Measurements from ENCODE around the gene FBXW8.
A peak's percentile ranks its signal among the peaks of the same experiment; 100 is the strongest.

Gene FBXW8

DNA sequence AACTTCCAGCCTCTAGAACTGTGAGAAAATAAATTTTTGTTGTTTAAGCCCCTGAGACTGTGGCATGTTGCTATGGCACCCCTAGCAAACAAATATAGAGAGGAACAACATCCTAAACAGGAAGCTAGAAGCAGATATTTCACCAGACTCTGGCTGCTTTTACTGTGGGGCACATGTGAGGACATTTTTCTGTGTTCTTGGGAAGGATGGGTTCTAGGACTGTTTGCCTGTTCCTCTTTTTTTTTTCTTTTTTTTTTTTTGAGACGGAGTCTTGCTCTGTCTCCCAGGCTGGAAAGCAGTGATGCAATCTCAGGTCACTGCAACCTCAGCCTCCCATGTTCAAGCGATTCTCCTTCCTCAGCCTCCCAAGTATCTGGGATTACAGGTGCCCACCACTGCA is 25.3 kb upstream of the FBXW8 start:
- DNase-seq: no peak

DNA sequence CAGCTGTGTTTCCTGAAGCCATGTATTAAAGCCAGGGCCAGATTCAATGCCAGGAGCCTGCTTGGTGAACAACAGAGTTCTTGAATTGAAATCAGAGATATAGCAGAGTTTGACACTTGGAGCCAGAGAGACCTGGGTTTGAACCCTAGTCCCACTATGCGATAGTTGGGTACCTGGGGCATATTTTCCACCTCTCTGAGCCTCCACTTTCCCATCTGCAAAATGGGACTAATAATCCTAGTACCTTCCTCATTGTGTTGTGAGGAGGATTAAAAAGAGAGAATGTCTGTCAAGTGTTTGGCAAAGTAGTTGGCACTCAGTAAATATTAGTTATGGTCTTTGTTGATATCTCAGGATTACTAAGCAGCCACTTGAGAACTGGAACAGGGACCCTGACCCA is 23.5 kb upstream of the FBXW8 start:
- no peak for DNase-seq

DNA sequence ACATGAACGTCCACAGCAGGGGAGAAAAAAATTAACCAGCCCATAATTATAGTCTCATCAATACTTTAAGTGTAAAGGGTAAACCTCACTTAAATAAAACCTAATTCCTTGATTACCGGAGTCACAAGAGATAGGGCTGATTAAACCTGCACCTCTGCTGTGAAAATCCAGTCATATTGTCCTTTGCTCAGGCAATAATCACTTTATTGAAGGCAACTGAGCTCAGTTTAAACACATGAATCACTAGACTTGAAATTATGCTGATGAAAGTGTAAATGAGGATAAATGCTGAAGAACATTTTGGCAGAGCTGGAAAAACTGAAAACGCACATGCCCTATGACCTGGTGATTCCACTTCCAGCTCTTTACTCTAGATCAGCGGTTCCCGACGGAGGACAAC is 22.9 kb upstream of the FBXW8 start:
- DNase-seq: no peak

DNA sequence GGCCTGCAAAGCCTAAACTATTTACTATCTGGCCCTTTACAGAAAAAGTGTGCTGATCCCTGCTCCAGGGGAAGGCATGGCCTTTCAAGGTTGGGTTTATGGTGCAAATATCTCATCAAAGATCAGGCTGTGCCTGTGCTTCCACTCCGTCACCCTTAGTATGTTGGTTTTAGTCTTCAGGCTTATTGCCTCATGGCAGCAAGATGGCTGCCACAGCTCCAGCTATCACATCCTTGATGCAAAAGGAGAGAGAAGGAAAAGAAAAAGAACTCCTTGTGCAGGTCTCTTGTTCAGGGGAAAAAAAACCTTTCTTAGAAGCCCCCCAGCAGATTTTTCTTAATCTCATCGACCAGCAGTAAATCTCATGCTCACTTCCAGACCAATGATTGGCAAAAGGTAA is 20.4 kb upstream of the FBXW8 start:
- DNase-seq: no peak

DNA sequence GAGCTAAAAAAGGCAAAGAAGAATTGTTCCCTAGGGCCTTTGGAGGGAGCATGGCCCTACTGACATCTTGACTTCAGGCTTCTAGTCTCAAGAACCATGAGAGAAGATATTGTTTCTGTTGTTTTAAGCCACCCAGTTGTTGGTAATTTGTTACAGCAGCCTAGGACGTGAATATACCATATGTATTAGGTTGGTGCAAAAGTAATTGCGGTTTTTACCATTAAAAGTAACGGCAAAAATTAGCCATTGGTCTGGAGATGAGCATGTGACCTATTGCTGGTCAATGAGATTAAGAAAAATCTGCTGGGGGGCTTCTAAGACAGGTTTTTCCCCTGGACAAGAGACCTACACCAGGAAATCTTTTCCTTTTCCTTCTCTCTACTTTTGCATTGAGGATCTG is 19.7 kb upstream of the FBXW8 start:
- DNase-seq: no peak

DNA sequence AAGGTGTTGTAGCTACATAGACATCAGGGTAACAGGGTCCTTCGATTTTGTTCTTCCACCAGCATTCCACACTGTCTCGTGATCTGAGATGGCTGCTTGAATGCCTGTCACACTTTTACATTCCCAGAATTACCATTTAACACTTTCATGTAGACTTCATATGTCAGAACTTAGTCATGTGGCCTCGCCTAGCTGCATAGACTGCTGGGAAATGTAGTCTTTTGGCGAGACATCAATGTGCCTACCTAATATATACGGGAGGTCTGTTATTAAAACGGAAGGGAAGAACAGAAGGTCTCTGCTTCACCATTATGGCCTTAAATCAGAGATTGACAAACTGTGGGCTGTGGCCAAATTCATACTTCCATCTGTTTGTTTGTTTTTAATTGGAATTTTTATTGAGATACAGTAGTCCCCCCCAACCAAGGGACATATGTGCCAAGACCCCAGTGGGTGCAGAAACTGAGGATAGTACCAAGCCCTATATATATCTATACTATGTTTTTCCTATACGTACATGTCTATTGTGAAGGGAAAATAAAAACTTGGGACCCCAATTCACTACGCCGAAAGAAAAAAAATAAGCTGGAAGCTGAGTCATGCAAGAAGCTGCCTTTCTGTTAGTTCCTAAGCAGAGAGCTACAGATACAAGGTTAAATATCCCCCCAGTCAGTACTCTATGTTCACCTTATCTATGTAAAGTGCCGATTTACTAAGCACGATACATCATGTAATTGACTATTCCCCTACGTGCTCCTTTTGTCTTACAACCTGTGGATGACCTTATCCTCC is 18.2 kb upstream of the FBXW8 start:
- no peak for DNase-seq

DNA sequence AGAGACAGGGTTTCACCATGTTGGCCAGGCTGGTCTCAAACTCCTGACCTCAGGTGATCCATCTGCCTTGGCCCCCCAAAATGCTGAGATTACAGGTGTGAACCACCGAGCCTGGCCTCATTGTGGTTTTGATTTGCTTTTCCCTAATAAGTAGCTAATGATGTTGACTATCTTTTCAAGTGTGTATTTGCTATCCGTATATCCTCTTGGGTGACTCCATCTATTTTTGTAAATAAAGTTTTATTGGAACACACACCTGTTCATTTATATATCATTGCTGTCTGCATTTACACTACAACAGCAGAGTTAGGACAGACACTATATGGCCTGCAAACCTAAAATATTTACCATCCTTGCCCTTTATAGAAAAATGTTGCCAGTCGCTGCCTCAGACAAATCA is 15.8 kb upstream of the FBXW8 start:
- no peak for DNase-seq

DNA sequence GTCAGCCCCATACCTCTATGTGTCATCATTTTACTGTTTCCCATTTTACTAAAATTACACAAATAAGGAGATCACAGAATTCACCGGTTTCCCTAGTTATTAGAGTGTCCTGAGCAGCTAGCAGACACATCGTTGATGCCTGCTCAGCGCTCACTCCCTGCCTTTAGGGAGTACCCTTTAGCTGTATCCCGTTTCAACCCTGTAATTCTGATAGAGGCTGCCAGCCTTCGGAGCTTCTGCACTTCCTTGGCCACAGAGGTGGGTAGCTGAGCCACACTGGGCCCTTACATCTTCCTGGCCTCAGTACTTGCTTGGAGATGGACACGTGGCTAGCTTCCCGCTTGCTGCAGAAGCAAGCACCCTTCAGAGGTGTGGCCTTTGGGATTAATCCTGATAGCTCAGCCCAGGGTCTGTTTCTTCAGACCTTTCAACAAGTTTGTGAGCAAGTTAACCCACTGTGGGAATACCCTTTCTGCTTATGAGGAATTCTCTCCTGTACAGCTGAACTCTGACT is 14.3 kb upstream of the FBXW8 start:
- no peak for DNase-seq

DNA sequence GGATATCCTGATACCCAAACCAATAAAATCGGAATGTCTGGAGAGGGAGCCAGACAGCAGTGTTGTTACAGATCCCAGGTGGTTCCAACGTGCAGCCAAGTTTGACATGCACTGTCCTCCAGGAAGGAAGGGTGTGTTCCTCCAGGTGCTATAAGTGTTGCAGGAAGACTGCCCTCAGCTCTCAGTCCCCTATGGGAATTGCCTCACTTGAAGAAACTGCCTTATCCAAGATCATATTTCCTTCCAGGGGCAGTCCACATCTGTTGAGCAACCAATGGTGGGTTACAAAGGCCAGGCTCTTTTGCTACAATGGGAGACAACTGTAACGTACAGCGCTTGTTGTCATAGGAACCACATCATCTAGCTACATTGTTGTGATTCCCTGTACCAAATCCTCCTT is 13.3 kb upstream of the FBXW8 start:
- DNase-seq: no peak

DNA sequence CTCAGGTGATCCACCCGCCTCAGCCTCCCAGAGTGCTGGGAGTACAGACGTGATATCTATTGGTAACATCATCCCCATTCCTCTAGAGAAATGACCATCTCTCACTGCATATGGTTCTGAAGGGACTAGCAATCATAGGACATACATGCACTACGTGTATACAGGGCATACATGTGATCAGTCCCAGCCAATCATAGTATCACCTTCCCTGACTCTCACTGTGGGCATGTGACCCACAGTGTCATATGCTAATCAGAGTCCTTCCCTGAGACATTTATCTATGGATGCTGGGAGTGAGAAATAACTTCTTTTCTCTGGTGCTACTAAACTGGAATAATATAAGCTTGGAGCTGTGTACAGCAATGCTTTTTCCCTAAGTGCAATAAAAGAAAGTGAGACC is 12.1 kb upstream of the FBXW8 start:
- DNase-seq: no peak

DNA sequence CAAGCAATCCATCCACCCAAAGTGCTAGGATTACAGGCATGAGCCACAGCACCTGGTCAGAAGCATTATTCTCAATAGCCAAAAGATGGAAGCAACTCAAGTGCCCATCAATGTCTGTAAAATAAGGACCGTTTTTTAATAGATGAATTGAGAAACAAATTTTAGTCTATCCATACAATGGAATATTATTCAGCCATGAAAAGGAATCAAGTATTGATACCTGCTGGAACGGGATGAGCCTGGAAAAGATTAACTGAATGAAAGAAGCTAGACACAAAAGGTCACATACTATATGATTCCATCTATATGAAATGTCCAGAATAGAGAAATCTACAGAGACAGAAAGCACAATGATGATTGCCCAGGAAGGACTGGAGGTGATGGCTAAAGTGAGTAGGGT is 9.1 kb upstream of the FBXW8 start:
- DNase-seq: no peak

DNA sequence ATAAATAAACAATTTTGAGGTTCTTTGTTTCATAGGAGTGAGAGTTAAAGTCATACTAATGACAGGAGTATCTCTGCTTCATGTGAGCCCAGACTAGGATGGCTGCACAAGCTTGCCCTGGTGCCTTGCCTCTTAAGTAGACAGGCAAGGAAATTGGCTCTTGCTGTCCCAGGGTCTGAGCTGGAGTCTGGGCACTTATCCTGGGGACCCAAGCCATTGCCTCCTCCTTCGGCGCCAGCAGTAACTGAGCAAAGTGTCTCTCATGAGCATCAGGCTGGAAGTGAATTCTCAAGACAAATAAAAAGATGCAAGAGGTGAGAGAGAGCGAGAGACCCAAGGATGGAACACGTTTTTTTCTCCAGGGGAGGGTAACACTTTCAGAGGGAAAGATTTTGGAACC is 6.9 kb upstream of the FBXW8 start:
- DNase-seq: no peak

DNA sequence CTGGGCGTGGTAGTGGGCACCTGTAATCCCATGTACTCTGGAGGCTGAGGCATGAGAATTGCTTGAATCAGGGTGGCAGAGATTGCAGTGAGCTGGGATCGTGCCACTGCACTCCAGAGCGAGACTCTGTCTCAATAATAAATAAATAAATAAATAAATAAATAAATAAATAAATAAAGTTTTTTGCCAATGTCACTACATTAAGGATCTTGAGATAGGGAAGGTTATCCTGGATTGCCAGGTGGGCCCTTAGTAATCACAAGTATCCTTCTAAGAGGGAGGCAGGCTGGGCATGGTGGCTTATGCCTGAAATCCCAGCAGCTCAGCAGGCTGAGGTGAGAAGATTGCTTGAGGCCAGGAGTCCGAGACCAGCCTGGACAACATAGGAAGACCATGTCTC is 4.5 kb upstream of the FBXW8 start:
- no peak for DNase-seq

DNA sequence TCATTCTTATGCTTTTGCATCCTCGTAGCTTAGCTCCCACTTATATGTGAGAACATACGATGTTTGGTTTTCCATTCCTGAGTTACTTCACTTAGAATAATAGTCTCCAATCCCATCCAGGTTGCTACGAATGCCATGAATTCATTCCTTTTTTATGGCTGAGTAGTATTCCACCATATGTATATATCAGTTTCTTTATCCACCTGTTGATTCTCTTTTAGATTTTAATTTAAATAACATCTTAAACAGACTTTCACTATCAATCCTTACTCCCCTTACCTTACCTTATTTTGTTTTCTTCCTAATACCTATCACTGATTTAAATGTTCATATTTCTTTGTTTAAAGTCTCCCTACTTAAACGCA is 488 bp upstream of the FBXW8 start:
- DNase-seq: no peak

DNA sequence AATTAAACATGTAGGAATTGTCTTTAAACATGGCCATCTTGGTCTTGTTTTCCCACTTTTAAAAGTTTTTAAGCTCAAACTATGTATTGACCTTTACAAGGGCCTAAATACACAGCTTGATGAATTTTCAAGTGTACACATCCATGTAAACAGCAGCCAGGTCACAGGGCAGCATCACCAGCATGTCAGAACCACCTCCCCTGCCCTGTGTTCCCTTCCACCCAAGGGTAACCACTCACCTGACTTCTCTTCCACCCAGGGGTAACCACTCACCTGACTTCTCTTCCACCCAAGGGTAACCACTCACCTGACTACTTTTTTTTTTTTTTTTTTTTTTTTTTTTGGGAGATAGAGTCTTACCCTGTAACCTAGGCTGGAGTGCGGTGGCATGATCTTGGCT is 4.6 kb downstream of the FBXW8 start:
- DNase-seq: no peak

DNA sequence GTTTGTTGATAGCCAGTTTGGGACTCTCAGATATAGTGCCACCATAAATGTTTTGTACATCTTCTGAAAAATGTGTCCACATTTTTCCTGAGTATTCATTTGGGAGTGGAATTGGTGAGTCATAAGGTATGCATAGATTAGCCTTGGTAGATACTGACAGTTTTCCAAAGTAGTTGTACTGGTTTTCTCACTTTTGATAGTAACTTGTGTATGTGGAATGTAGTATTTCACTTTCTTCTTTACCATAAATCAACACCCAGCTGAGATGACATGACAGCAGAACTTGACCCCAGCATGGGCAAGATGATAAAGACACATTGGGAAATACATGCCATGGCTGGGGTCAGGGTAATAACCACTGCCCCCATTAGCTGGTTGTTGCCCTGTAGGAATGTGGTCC is 5.4 kb downstream of the FBXW8 start:
- peak; percentile 41 for DNase-seq

DNA sequence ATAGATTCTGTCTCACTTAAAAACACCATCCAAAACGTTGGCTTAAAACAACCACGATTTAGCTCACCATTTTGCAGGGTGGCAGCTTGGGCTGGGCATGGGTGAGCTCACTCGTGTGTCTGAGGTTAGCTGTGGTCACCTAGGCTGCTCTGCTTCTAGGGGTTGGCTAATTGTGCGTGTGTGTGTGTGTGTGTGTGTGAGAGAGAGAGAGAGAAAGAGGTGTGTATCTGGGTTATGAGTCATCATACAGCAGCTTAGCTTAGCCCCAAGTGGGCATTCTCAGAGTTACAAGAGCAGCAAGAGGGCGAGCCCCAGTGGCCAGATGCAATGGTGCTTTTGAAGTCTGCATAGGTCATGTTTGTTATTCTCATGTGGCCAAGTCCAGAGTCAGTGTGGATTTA is 6.0 kb downstream of the FBXW8 start:
- DNase-seq: peak; percentile 39

DNA sequence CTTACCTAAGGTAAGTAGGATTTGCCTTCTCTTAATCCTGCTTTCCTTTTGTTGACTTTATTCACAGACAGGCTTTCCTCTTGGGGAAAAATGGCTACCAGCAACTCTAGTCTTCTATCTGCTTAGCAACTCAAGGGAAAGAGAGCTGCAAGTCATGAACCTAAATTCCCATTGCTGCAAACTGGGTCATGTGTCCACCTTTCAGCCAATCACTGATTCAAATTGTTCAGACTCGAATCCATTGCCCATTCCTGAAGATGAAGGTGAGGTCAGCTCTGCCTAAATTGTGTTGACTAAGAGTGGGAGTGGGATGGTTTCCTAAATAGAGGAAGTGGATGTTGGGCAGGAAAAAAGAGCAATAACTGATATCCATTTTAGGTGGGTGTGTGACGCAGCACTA is 7.7 kb downstream of the FBXW8 start:
- DNase-seq: no peak

DNA sequence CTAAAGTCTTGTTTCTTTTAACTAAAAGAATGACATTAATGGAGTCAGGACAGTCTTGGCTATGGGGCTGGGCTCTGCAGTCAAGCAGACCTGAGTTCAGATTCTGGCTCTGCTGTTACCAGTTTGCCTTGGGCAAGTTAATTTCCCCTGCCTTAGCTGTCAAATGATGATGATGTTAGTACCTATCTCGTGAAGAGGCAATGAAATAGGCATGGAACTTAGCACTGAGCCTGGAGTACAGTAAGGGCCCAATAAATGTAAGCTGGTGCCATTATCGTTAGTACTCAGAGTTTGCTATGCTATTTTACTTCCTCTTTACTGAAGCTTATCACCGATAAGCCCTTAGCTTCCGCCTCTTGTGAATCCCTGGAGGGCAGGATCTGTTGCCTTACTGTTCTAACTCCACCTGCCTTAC is 8.5 kb downstream of the FBXW8 start:
- DNase-seq: no peak

DNA sequence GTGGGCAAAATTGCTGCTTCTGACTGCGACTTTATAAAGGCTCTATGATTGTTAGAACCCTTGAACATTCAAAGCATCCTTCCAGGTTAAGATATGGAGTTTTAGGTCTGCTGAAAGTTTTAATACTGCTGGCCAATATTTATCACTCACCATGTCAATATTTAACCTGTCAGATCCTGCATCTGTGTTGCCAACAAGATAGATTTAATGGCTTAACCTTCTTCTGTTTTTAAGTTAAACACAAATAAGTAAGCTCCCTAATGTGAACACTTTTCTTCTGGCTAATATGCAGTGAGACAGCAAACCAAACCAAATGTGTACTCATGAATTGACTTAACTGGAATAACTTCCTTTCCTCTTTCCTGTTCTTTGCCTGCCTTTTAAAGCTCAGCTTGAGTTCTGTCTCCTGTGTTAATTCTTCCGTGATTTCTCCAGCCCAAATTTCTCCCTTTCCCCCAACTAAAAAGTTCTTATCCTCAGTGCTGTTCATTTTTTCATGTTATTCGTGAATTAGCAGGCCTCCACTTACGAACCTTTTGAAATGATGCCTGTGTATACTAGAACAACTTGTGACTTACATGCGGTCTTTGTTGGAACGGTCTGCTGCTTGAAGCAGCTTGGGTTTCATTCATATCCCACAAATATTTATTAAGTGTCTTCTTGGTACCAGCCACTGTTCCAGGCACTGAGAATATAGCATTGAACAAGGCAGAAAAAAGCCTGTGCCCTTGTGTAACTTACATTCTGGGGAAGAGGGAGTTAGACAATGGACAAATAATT is 9.1 kb downstream of the FBXW8 start:
- no peak for DNase-seq

DNA sequence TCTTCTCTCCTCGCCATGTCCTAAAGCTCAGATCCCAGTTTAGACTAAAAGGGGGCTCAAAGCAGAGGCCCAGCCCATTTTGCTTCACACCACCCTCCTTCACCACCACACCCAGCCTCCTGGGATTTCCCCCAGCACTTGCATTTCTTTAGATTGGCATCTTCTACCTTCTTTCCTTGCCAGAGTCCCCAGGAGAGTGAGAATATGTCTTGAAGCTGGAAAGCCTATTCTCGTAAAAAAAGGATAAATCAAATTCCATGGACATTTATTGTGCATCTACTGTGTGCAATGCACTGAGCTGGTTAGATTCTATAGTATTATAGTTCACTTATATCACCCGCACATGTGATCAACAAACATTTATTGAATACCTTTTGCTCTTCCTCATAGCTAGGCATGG is 10.2 kb downstream of the FBXW8 start:
- DNase-seq: no peak

DNA sequence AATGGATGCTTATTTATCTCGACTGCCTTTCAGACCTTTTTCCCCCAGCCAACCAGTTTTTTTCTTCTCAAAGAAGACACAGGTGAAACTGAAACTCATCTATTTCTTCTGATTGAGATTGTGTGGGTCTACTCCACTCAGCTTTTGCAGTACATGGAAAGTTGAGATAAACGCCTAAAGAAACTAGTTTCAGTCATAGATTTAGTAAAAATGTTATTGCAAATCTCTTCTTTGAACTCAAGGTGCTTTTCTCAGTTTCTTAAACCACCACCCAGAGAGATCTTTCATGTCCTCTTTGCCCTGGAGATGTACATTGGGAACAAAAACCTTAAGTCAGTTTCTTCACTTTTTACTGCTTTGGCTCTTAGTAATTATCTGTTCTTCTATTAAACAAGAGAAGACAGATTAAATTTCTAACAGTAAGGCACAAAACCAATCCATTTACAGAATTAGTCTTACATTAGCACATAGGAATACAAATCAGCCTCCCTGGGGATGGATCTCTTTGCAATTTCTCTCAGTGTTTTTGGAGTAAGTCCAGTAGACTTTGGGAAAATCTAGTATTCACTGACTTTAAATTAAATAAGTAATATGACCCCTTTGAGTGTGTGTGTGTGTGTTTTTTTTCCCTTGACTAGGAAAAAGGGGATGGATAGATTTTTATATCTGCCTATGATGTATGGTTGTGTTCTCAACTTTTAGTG is 11.6 kb downstream of the FBXW8 start:
- peak; percentile 8 for DNase-seq

All from fibroblast of skin of abdomen (primary cell).